GM13977 (cell line): Measurements from ENCODE around the gene SLIT3.

Experiments used
- DNase-seq: peaks from one replicate; pipeline ENCODE4 v3.0.0; 2012; ENCODE audit warnings: low spot score
- in situ Hi-C: fragments of 300-500 bp; cut with MboI; formaldehyde crosslinking; loops from one replicate; pipeline ENCODE4 v1.12.0; 2022; ENCODE audit warnings: low sequenced_read_pairs, low pct_unique_long_range_greater_than_20kb, mixed read lengths, inconsistent platforms; ENCODE audit not compliant: unreplicated experiment
- TF ChIP-seq, protein P1 (sequence below): IDR thresholded peaks from 2 replicates; pipeline ENCODE4 v1.5.1; 2012; ENCODE audit warnings: mild to moderate bottlenecking, control low read depth; ENCODE audit not compliant: insufficient read depth; ENCODE audit errors: extremely low read depth, missing control alignments

The SLIT3 gene

GRCh38 chr5:168770036-168770498, 530.9 kb downstream of the SLIT3 start:
- DNase-seq = no peak
- TF ChIP-seq, protein P1, sequence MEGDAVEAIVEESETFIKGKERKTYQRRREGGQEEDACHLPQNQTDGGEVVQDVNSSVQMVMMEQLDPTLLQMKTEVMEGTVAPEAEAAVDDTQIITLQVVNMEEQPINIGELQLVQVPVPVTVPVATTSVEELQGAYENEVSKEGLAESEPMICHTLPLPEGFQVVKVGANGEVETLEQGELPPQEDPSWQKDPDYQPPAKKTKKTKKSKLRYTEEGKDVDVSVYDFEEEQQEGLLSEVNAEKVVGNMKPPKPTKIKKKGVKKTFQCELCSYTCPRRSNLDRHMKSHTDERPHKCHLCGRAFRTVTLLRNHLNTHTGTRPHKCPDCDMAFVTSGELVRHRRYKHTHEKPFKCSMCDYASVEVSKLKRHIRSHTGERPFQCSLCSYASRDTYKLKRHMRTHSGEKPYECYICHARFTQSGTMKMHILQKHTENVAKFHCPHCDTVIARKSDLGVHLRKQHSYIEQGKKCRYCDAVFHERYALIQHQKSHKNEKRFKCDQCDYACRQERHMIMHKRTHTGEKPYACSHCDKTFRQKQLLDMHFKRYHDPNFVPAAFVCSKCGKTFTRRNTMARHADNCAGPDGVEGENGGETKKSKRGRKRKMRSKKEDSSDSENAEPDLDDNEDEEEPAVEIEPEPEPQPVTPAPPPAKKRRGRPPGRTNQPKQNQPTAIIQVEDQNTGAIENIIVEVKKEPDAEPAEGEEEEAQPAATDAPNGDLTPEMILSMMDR = no peak
- in situ Hi-C loops = no loop called here

DNA sequence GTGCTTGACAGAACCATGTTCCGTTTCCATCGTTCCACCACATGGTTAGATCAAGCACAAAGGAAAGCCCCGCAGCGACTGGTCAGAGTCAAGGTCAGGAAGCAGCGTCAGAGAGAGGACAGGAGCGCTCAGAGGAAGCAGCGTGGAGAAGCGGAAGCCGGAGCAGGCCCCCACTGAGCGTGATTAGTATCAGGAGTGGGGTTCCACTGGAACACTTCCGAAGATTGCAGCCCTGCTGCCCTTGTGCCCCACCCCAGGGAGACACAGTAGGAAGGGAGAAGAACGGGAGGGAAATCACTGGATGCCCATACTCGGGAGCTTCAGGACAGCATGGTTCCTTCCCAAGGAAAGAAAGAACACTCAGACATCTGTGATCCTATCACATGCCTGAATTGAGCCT, 532.8 kb downstream of the SLIT3 start:
- no peak for DNase-seq
- TF ChIP-seq, protein P1 = no peak
- in situ Hi-C loops = no loop called here

GRCh38 chr5:168766426-168766700, 534.6 kb downstream of the SLIT3 start:
- DNase-seq = no peak
- in situ Hi-C loops = no loop called here
- TF ChIP-seq, protein P1 = no peak

GRCh38 chr5:168765551-168766425, 535.2 kb downstream of the SLIT3 start:
- TF ChIP-seq, protein P1 = no peak
- no peak for DNase-seq
- in situ Hi-C loops = no loop called here

DNA sequence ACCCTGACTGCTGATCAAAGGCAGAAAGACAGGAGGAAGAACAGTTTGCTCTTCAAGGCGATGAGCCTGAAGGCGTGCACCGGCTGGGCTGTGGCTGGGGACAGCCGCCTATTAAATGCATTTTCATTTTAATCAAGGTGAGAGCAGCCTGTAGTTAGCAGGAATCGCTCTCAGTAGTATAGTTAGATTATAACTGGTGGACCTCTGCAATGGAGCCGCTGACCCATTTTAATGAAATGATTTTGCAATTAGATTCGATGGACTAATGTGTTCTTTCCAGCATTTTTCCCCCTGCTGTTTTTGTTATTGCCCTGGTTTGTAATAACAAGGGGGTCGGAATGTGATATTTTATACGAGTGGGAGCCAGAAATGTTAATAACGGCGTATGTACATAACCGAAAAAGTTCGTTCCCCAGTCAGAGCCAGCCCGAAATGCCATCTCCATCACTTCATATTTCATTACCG, 535.8 kb downstream of the SLIT3 start:
- TF ChIP-seq, protein P1 = no peak
- in situ Hi-C loops = no loop called here
- no peak for DNase-seq

- DNase-seq = no peak
- TF ChIP-seq, protein P1 = no peak
- in situ Hi-C loops = no loop called here
Measured at GRCh38 chr5:168756453-168757391, 544.2 kb downstream of the SLIT3 start.
